ENCODE results near the gene GARIN1A. TPM values are rescaled to one million over a fixed set of nuclear protein-coding genes. Genes with fewer than 3 reads are reported as not detected.

Gene GARIN1A
- total RNA-seq, 2 experiments from 2014 or later: 0.07 TPM

Other genes with a start within 250 kb of the GARIN1A start
- gene HILPDA, start 216.4 kb upstream of the GARIN1A start, total RNA-seq: 100 to 1,000 TPM; 227 to 309 TPM
- 10 to 100 TPM; 36.1 to 40.3 TPM for gene METTL2B, start 195.5 kb upstream of the GARIN1A start, total RNA-seq
- 10 to 100 TPM; 32.9 to 33.8 TPM for gene CALU, start 67.1 kb downstream of the GARIN1A start, total RNA-seq
- not detected for gene OPN1SW, start 103.5 kb downstream of the GARIN1A start, total RNA-seq
- 1 to 10 TPM; 6.9 to 7.7 TPM for gene CCDC136, start 119.7 kb downstream of the GARIN1A start, total RNA-seq
- under 1 TPM; 0.09 to 0.18 TPM for gene FLNC, start 158.1 kb downstream of the GARIN1A start, total RNA-seq
- gene ATP6V1F, start 190.6 kb downstream of the GARIN1A start, total RNA-seq: 100 to 1,000 TPM; 109 to 159 TPM
- gene KCP, start 238.4 kb downstream of the GARIN1A start, total RNA-seq: not detected